IMR-90 (cell line): Measurements from ENCODE around the gene BDKRB1.
A peak's percentile ranks its signal among the peaks of the same experiment; 100 is the strongest.

ENCODE experiments used
- CTCF ChIP-seq: conservative IDR thresholded peaks from 2 replicates; pipeline ENCODE4 v1.5.1; 2012; ENCODE audit warnings: mild to moderate bottlenecking, low read depth, low read length, improper control_type of control experiment
- POLR2A ChIP-seq: IDR thresholded peaks from 2 replicates; pipeline ENCODE4 v1.6.1; 2012; ENCODE audit warnings: mild to moderate bottlenecking, low read depth, low read length
- RFX5 ChIP-seq: IDR thresholded peaks from 2 replicates; pipeline ENCODE4 v1.8.0; 2012; ENCODE audit warnings: low read depth, mild to moderate bottlenecking, low read length, moderate library complexity
- SMC3 ChIP-seq: fragments of 150-350 bp; IDR thresholded peaks from 2 replicates; pipeline ENCODE4 v1.6.1; 2016; ENCODE audit warnings: low read depth, mild to moderate bottlenecking, antibody characterized with exemption, low read length, moderate library complexity

GRCh38 chr14:96255501-96256366, at the start of gene BDKRB1:
- TF ChIP-seq RFX5 (peak; percentile 38; the same call in 1 of the 2 replicates), SMC3 (no peak), POLR2A (peak; percentile 97), CTCF (no peak)
